Skin of body (tissue), 2 donors: ENCODE results near the gene PPP1R14D. TPM values are rescaled to one million over a fixed set of nuclear protein-coding genes. Genes with fewer than 3 reads are reported as not detected.

Source experiments
- small RNA-seq: library from RNA; depleted of rRNA; stranded (forward); fragments of <200 nt; gene quantifications from one replicate; pipeline ENCODE3, GENCODE V24; 2014; ENCODE audit warnings: low replicate concordance
- total RNA-seq: library from RNA; depleted of rRNA; stranded (reverse); fragments of >200 nt; gene quantifications from one replicate; pipeline ENCODE4 v1.2.3, GENCODE V29; 2014

Gene PPP1R14D
- total RNA-seq, 1 donor from 2014 or later: not detected

Small RNA genes within 50 kb of the gene (small RNA-seq; reads per million reads assigned to genes)
- not detected for gene AC025166.1

Other genes starting within 250 kb of the PPP1R14D start
- gene KNL1, start 234.5 kb downstream of the PPP1R14D start, total RNA-seq: 11.8 TPM
- gene RAD51, start 133.5 kb downstream of the PPP1R14D start, total RNA-seq: 3.7 TPM
- gene RMDN3, start 73.5 kb downstream of the PPP1R14D start, total RNA-seq: 16.6 TPM
- gene GCHFR, start 64.6 kb downstream of the PPP1R14D start, total RNA-seq: 7.4 TPM
- gene C15orf62, start 58.7 kb downstream of the PPP1R14D start, total RNA-seq: 3.3 TPM
- 17.1 TPM for gene ZFYVE19, start 21.6 kb downstream of the PPP1R14D start, total RNA-seq
- 19.0 TPM for gene DNAJC17, start 21.2 kb downstream of the PPP1R14D start, total RNA-seq
- 50.8 TPM for gene SPINT1, start 15.3 kb upstream of the PPP1R14D start, total RNA-seq
- 19.4 TPM for gene RHOV, start 45.5 kb upstream of the PPP1R14D start, total RNA-seq
- 12.5 TPM for gene VPS18, start 65.7 kb upstream of the PPP1R14D start, total RNA-seq
- gene DLL4, start 100.6 kb upstream of the PPP1R14D start, total RNA-seq: 7.6 TPM
- gene CHAC1, start 124.8 kb upstream of the PPP1R14D start, total RNA-seq: 5.6 TPM